GM18526 (cell line): ENCODE measurements around the gene FBXL20.

Source experiments
- POLR2A ChIP-seq: IDR thresholded peaks from 3 replicates; pipeline ENCODE4 v1.6.1; 2011; ENCODE audit not compliant: insufficient read length; ENCODE audit errors: extremely low read depth

FBXL20 gene

GRCh38 chr17:39239640-39240314 lies 161.6 kb downstream of the FBXL20 start:
- no peak for TF ChIP-seq POLR2A

- no peak for TF ChIP-seq POLR2A
Observed at GRCh38 chr17:39238311-39238972, 163.0 kb downstream of the FBXL20 start.

- no peak for TF ChIP-seq POLR2A
Observed at GRCh38 chr17:39237586-39237985, 163.8 kb downstream of the FBXL20 start.

- TF ChIP-seq POLR2A: no peak
Observed at GRCh38 chr17:39236981-39237441, 164.4 kb downstream of the FBXL20 start.

GRCh38 chr17:39236450-39236927 lies 164.9 kb downstream of the FBXL20 start:
- no peak for TF ChIP-seq POLR2A

GRCh38 chr17:39235555-39236449 lies 165.6 kb downstream of the FBXL20 start:
- no peak for TF ChIP-seq POLR2A

GRCh38 chr17:39231591-39232551 lies 169.6 kb downstream of the FBXL20 start:
- TF ChIP-seq POLR2A: no peak

GRCh38 chr17:39231091-39231561 lies 170.3 kb downstream of the FBXL20 start:
- TF ChIP-seq POLR2A: no peak

GRCh38 chr17:39230361-39230760 lies 171.1 kb downstream of the FBXL20 start:
- no peak for TF ChIP-seq POLR2A

GRCh38 chr17:39229274-39229913 lies 172.0 kb downstream of the FBXL20 start:
- TF ChIP-seq POLR2A: no peak

GRCh38 chr17:39227364-39227919 lies 174.0 kb downstream of the FBXL20 start:
- TF ChIP-seq POLR2A: no peak

GRCh38 chr17:39225959-39226683 lies 175.3 kb downstream of the FBXL20 start:
- TF ChIP-seq POLR2A: no peak
